Activated CD4-positive, alpha-beta T cell treated with anti-CD3 and anti-CD28 coated beads for 4 hours (primary cell): ENCODE measurements around the gene CACNA2D1.

Experiments used
- DNase-seq, 2 donors: peaks; one replicate each; pipeline ENCODE4 v3.0.0-alpha.2; 2020

CACNA2D1 gene

GRCh38 chr7:82211333-82211732 is 232.2 kb downstream of the CACNA2D1 start:
- no peak for DNase-seq

DNA sequence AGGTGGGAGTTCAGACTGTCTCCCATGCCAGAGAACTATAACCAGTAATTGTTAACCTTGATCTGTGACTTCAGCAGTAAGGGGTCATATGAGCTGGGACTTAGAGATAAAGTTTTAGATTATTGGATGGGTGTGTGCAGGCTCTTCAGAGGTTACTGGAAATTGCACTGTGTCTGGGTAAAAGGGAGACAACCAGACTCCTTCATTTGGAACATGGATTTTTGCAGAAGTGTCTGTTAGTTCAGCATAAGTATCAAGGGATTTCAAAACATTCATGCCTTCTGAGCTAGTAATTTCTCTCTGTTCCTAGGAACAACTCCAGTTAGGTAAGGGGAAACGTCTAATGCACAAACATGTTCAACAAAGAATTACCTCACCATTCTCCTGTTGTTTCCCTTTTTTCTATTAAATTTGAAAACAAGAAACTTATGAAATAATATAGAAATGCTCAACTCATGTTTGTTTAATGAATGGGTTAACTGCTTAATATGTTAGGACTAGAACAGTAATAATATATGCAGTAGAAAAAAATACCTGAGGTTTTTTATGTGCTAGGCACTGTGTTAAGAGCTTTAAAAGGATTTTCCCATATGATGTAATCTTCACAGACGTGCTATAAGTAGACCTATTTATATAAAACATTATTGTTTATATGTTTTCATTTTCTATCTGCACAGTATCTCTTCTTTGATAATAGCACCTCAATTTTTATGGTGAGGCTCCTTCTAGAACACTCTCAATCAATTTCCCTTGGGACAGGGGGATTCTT is 233.0 kb downstream of the CACNA2D1 start:
- no peak for DNase-seq

- no peak for DNase-seq
These were observed 234.3 kb downstream of the CACNA2D1 start for GRCh38 chr7:82209179-82209747.

DNA sequence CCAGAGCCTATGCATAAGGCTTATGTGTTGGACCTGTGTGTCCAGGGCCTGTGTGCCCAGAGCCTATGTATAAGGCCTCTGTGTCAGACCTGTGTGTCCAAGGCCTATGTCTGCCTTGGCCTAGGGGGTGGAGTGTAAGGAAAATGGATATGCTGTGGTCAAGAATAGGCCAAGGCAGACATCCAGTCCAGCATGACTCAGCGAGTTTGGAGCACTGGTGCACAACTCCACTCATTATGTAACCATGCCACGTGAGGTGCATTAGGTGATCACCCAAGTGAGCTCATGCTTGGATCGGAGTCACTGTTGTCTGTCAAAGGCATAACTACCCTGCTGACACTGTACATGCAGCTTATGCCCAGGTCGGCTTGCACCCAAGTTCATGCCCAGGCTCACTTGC is 238.9 kb downstream of the CACNA2D1 start:
- DNase-seq = no peak

DNA sequence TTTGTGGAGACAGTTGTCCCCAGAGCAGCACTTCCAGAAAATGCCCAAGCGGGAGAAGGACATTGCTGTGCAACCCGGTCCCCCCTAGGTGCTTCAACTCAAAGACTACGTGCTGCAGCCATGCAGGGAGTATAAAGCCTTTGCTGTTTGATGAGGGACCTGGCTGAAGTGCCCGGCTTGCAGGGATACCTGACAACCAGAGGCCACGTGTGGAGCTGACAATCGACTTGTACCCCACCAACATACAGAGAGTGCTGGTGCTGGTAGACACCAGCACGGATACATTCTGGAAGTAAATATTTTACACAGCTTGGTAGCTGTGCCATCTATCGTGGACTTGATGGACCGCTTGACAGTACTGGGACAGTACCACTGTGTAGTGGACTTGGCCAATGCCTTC is 240.6 kb downstream of the CACNA2D1 start:
- no peak for DNase-seq

GRCh38 chr7:82202107-82202506 is 241.5 kb downstream of the CACNA2D1 start:
- no peak for DNase-seq

DNA sequence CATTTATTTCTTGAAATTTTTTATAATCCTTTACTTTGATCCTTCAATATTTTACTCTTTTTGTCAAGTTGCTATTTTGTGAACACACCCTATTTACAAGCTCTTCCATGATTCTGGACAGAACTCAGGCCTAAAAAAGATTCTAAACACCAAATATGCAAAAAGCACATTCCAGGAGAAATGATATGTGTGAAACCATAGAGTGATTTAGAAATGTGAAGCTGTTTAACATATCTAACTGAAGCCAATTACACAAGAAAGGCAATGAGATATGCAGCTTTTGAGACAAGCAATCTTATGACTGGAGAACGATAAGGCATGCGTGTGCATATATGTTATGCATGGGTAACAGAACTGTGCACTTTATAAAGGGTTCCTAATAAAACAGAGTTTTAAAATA is 243.0 kb downstream of the CACNA2D1 start:
- no peak for DNase-seq

DNA sequence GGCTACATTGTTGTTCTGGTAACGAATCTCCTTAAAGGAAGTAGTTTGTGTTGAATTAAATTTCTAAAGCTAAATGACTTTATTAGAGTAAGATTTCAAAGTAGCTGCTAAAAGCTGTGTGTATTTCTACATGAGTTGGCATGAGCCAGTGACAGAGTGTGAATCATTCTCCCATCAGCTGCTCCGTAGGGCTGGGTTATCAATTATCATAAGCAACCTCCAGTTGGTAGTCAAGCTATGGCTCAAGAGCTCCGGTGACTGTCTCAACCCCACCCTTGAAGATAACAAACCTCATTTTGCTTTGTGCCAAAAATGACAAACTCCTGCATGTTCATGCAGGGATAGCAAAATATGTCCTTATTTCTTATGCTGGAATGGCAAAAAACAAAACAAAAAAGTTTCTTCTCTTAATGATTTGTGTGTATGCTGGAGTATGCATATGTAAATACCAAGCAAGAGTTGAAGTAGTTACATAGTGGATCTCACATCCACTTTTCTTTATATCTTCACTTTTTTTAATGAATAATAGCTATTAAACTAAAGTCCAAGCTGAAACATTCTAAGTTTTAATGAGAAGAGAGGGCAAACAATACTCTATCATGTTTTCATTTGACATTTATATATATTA is 249.4 kb downstream of the CACNA2D1 start:
- no peak for DNase-seq

- no peak for DNase-seq
These were observed 254.9 kb downstream of the CACNA2D1 start for GRCh38 chr7:82188636-82189035.

GRCh38 chr7:82185443-82185842 is 258.1 kb downstream of the CACNA2D1 start:
- no peak for DNase-seq

- DNase-seq = no peak
These were observed 259.9 kb downstream of the CACNA2D1 start for GRCh38 chr7:82183634-82184033.

DNA sequence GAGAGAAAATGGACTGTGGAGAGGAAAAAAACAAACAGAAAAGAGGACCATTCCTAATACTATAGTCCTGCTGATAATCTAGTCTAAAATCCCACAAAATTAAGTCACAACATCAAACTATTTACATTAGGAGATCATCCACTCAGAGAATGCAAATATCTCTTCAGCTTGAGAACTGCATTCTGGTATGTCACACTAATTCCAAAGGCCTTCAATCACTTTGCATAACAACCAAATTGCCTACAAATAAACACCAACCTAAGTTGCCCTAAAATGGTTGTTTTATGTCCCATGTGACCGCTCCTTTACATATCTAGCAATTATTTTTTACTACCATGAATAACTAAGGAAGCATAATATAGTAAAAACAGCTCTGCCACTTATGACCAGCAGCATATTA is 264.3 kb downstream of the CACNA2D1 start:
- no peak for DNase-seq

DNA sequence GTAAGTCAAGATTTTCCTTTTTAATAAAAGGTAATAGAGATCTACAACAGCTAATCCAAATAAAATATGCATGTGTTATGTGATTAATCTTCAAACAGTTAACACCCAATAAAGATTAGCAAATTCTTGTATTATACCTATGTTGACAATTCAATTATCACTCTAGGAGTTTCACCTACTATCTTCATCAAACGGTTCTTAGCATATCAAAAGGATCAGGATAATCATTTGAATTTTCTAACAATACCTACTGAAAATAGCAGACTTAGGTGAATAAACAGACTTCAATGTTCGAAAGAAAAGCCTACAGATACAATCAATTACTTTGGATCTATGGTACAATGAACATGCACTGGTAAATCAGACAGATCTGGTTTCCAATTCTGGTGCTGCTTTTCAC is 268.3 kb downstream of the CACNA2D1 start:
- no peak for DNase-seq

GRCh38 chr7:82173400-82174021 is 270.1 kb downstream of the CACNA2D1 start:
- DNase-seq = no peak

- DNase-seq = no peak
These were observed 270.7 kb downstream of the CACNA2D1 start for GRCh38 chr7:82172881-82173280.

DNA sequence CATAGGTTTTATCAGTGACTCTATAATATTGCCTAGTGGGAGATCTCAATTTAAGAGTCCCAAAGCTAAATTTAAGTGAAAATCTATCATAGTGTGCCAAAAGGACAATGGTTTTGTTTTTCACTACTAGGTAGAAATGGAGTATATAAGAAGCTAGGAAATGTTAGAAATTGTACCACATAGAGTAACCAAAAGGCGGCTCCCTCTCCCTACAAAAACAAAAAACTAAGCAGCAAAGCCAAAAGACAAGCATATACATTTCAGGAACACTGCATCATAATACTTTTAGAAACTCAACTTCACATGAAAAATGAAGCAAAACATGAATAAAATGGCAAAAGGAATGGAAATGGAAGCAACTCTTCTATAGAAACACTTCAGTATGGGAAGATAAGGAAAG is 271.6 kb downstream of the CACNA2D1 start:
- DNase-seq = no peak

DNA sequence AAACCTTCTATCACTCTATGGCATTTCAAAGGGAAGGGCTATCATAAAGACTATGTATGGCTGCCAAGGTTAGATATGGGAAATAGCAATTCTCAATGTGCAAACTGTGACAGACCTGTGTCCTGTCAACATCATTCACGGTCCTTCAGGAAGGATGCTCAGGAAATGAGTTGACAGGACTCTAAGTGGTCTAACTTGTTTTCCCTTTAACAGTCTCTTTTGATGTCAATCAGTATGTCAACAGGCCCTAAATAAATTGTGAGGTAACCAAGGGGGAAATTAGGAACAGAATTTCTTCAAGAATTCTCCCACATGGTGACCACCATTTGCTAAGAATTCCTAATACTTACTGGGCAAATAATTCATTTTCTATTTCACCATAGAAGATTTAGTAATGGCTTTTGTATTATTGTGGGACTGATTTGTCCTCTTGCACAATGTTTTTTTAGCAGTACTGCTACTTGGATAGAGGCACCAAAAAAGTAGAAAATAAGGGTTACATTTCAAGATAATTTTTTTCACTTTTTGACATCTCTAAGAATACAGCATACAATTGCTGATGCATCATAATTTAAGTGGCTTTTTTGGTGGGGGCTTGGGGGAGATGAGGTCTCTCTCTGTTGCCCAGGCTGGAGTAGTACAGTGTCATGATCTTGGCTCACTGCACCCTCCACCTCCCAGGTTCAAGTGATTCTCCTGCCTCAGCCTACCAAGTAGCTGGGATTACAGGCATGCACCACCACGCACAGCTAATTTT is 275.8 kb downstream of the CACNA2D1 start:
- DNase-seq = no peak

- DNase-seq = no peak
These were observed 277.1 kb downstream of the CACNA2D1 start for GRCh38 chr7:82166260-82167015.

GRCh38 chr7:82164813-82165212 is 278.8 kb downstream of the CACNA2D1 start:
- DNase-seq = no peak

DNA sequence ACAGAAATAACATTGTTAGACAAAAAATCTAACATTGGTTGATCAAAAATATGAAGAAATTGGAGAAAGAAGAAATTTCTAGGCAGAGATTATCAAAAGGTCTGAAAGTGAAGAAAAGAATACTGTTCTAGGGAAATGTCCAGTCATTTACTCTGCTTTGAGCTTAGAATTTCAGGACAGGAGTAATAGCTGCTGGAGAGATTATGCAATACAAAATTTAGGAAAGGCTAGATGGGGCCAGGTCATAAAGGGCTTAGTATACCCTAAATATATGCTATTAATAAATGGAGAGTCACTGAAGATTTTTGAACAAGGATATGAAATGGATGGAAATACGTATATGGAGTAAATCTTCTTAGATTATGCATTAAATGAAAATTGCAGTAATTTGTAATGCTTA is 279.2 kb downstream of the CACNA2D1 start:
- no peak for DNase-seq

DNA sequence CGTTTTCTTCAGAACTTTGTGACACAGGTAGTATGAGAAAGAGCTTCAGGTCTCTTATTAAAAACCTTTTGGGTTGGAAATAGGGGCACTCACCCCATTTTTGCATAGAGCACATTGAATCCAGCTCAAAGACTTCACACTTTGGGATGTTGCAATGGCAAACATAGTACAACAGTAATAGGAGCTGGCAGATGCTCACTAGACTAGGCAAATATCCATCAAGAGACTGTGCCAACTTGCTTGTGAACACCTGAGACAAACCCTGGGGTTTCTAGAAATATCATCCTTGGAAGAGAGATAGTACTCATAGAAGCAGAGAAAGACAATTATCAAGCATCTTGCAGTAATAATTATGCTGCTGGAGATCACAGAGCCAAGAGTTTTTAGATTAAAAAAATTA is 280.0 kb downstream of the CACNA2D1 start:
- DNase-seq = no peak

DNA sequence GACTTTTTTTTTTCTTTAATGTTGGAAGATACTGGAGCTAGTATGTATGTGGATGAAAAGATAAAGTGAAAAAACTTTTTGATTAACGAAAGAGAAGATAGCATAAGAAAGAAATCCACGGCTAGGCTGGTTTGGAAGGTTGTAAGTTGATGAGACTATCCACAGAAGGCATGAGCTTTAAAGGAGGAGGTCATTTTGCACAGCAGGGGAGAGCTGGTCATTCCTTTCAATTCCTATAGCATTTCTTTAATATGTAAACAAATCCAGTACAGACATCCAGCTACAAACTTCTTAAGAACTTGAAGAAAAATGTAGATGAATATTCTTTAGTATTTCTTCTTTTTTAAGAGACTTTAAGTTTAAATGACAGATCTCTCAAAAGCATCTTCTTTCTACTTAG is 281.3 kb downstream of the CACNA2D1 start:
- no peak for DNase-seq
